ENCODE results near the gene TCEA2. TPM values are rescaled to one million over a fixed set of nuclear protein-coding genes. Genes with fewer than 3 reads are reported as not detected.

Gene TCEA2
- total and polyA plus RNA-seq, 7 donors = 2.1 to 50.5 (median 41.7) TPM

DNA sequence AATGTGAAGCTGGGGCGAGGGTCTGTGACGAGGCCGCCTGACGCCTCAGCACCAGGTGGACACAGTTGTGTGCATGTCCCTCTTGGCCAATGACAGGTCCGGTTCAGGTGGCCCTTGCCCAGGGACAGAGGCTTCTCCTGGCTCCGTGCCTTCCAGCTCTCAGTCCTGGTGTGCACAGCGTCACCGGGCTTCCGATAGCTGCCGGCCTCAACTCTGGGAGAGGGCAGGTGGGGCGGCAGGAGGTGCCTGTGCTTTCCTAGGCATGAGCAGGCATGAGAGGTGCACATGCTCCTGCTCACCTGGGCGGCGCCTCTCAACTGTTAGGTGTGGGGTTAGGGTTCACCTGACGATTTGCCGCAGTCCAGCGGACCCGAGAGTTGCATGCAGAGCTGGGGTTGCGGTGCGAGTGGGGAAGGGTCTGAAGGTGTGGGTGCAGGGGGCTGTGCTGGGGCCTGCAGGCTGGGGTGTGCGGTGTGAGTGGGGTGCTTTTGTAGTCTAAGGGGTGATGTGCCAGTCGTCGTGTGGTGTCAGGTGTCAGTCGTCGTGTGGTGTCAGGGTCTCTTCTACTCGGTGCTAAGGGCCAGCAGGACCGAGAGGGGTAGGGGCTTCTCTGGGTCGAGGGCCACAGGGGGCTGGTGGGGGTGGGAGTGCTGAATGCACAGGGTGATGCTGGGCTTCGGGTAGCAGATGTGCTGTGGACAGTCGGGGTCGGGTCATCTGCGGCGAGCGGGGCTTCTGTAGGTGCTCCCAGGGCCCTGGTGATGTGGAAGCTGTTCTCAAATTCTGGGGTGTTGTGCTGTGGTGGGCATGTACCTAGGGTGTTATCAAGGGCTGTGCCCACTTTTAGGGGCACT lies 9.8 kb upstream of the TCEA2 start:
- peaks cover 0 to 18% (median 17%) of the 10 kb centered on the region in 4 donors for H3K4me1 ChIP-seq
- peak overlapping the region in 3 of 4 donors; percentile 22 to 70 (median 36) for H3K27ac ChIP-seq
- H3K4me3 ChIP-seq = no peak overlapping the region
- peaks cover 27 to 79% (median 71%) of the 10 kb centered on the region in 3 donors for H3K27me3 ChIP-seq
- no peak for DNase-seq
- WGBS, 2 donors = 77 to 85% methylated on average over 33 of the region's 33 CpGs
- no peaks in the 10 kb centered on the region for H3K36me3 ChIP-seq
- TF ChIP-seq, protein P1, sequence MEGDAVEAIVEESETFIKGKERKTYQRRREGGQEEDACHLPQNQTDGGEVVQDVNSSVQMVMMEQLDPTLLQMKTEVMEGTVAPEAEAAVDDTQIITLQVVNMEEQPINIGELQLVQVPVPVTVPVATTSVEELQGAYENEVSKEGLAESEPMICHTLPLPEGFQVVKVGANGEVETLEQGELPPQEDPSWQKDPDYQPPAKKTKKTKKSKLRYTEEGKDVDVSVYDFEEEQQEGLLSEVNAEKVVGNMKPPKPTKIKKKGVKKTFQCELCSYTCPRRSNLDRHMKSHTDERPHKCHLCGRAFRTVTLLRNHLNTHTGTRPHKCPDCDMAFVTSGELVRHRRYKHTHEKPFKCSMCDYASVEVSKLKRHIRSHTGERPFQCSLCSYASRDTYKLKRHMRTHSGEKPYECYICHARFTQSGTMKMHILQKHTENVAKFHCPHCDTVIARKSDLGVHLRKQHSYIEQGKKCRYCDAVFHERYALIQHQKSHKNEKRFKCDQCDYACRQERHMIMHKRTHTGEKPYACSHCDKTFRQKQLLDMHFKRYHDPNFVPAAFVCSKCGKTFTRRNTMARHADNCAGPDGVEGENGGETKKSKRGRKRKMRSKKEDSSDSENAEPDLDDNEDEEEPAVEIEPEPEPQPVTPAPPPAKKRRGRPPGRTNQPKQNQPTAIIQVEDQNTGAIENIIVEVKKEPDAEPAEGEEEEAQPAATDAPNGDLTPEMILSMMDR (IDR thresholded peaks at IDR 0.05) = no peak
- TF ChIP-seq EP300 (IDR thresholded peaks at IDR 0.05) (no peak), POLR2AphosphoS5 (IDR thresholded peaks at IDR 0.05) (no peak), POLR2A (IDR thresholded peaks at IDR 0.05) (no peak)
- intact Hi-C loops (cut with DNase I) = no loop called here
- H3K9me3 ChIP-seq = no peaks in the 10 kb centered on the region

GRCh38 chr20:64053841-64054661 lies 8.9 kb upstream of the TCEA2 start:
- Histone ChIP-seq H3K36me3 (no peaks in the 10 kb centered on the region), H3K27me3 (peaks cover 19 to 71% (median 62%) of the 10 kb centered on the region in 3 donors), H3K27ac (peak overlapping the region; percentile 31 to 71 (median 34)), H3K4me3 (no peak overlapping the region), H3K9me3 (no peaks in the 10 kb centered on the region), H3K4me1 (peaks cover 0 to 14% (median 8%) of the 10 kb centered on the region in 4 donors)
- intact Hi-C loops (cut with DNase I) = no loop called here
- 36 to 41% methylated on average over 17 of the region's 17 CpGs for WGBS, 2 donors
- no peak for DNase-seq
- peak in 1 of 4 donors; percentile 4 for TF ChIP-seq POLR2AphosphoS5 (IDR thresholded peaks at IDR 0.05)
- TF ChIP-seq EP300 (IDR thresholded peaks at IDR 0.05) = no peak
- TF ChIP-seq, protein P1 (IDR thresholded peaks at IDR 0.05) = no peak
- TF ChIP-seq POLR2A (IDR thresholded peaks at IDR 0.05) = no peak

DNA sequence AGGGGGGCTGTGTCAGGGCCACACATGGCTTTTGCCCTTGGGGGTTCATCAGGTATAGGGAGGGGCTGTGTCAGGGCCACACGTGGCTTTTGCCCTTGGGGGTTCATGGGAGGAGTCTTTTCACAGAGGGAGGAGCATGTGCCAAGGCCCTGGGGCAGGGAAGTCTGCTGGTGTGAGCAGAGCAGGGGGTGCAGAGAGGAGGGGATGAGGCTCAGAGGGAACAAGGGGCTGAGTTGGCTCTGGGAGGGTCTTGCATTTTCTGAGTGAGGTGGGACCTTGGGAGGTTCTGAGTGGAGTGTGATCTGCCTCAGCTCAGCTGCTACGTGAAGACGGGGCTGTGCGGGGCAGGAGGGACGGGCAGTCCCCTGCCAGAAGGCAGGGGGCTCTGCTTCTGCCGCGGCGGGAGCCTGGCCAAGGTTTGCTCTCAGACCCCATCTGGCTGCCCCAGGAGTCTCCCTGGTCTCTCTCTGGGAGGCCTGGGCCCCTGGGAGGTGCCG lies 7.6 kb upstream of the TCEA2 start:
- intact Hi-C loops (cut with DNase I) = no loop called here
- Histone ChIP-seq H3K4me3 (no peak overlapping the region), H3K9me3 (no peaks in the 10 kb centered on the region), H3K36me3 (no peaks in the 10 kb centered on the region), H3K4me1 (peaks cover 0 to 7% (median 0%) of the 10 kb centered on the region in 4 donors), H3K27me3 (peaks cover 9 to 60% (median 52%) of the 10 kb centered on the region in 3 donors), H3K27ac (peak overlapping the region in 3 of 4 donors; percentile 37 to 71 (median 57))
- 76 to 77% methylated on average over 9 of the region's 9 CpGs for WGBS, 2 donors
- TF ChIP-seq POLR2AphosphoS5 (IDR thresholded peaks at IDR 0.05) (no peak), POLR2A (IDR thresholded peaks at IDR 0.05) (no peak), EP300 (IDR thresholded peaks at IDR 0.05) (no peak)
- TF ChIP-seq, protein P1 (IDR thresholded peaks at IDR 0.05) = no peak
- DNase-seq = no peak

- intact Hi-C loops (cut with DNase I) = no loop called here
- H3K27me3 ChIP-seq = peaks cover 7 to 53% (median 45%) of the 10 kb centered on the region in 3 donors
- H3K9me3 ChIP-seq = no peaks in the 10 kb centered on the region
- peaks cover 0 to 7% (median 0%) of the 10 kb centered on the region in 4 donors for H3K4me1 ChIP-seq
- no peak overlapping the region for H3K4me3 ChIP-seq
- DNase-seq = no peak
- peak overlapping the region; percentile 10 to 71 (median 52) for H3K27ac ChIP-seq
- WGBS, 2 donors = 45 to 55% methylated on average over 22 of the region's 22 CpGs
- H3K36me3 ChIP-seq = no peaks in the 10 kb centered on the region
- TF ChIP-seq, protein P1 (IDR thresholded peaks at IDR 0.05) = no peak
- TF ChIP-seq EP300 (IDR thresholded peaks at IDR 0.05) (no peak), POLR2AphosphoS5 (IDR thresholded peaks at IDR 0.05) (no peak), POLR2A (IDR thresholded peaks at IDR 0.05) (no peak)
These were observed 6.9 kb upstream of the TCEA2 start for GRCh38 chr20:64055893-64056638.

All from sigmoid colon (tissue), 7 donors.